ENCODE data around the gene TUFT1.
"Not testable (repeated sequence)": the region's sequence is repeated elsewhere in the genome, so short reads cannot be mapped to it uniquely, and the experiment has no call there.

The TUFT1 gene

GRCh38 chr1:151512801-151513625 lies 27.1 kb upstream of the TUFT1 start:
- FAIRE-seq, result no peak

GRCh38 chr1:151513626-151514121 lies 26.4 kb upstream of the TUFT1 start:
- no peak for FAIRE-seq

GRCh38 chr1:151514366-151514765 lies 25.7 kb upstream of the TUFT1 start:
- no peak for FAIRE-seq

GRCh38 chr1:151515265-151515664 lies 24.8 kb upstream of the TUFT1 start:
- no peak for FAIRE-seq

GRCh38 chr1:151516031-151516511 lies 24.0 kb upstream of the TUFT1 start:
- no peak for FAIRE-seq

- FAIRE-seq, result no peak
Observed at GRCh38 chr1:151518431-151518830, 21.7 kb upstream of the TUFT1 start.

GRCh38 chr1:151518936-151519335 lies 21.2 kb upstream of the TUFT1 start:
- FAIRE-seq, result no peak

- no peak for FAIRE-seq
Observed at GRCh38 chr1:151519667-151520066, 20.4 kb upstream of the TUFT1 start.

- FAIRE-seq, result no peak
Observed at GRCh38 chr1:151520359-151520758, 19.8 kb upstream of the TUFT1 start.

- not testable (repeated sequence) for FAIRE-seq
Observed at GRCh38 chr1:151522427-151522826, 17.7 kb upstream of the TUFT1 start.

GRCh38 chr1:151523326-151523725 lies 16.8 kb upstream of the TUFT1 start:
- FAIRE-seq, result no peak

GRCh38 chr1:151524736-151525135 lies 15.4 kb upstream of the TUFT1 start:
- no peak for FAIRE-seq

GRCh38 chr1:151526735-151527525 lies 13.2 kb upstream of the TUFT1 start:
- FAIRE-seq, result no peak

GRCh38 chr1:151529211-151529702 lies 10.9 kb upstream of the TUFT1 start:
- no peak for FAIRE-seq

- no peak for FAIRE-seq
Observed at GRCh38 chr1:151529781-151530180, 10.3 kb upstream of the TUFT1 start.

- no peak for FAIRE-seq
Observed at GRCh38 chr1:151530461-151530860, 9.6 kb upstream of the TUFT1 start.

GRCh38 chr1:151533870-151534269 lies 6.2 kb upstream of the TUFT1 start:
- no peak for FAIRE-seq

GRCh38 chr1:151534662-151535278 lies 5.3 kb upstream of the TUFT1 start:
- no peak for FAIRE-seq

- FAIRE-seq, result no peak
Observed at GRCh38 chr1:151535326-151536271, 4.5 kb upstream of the TUFT1 start.

- FAIRE-seq, result no peak
Observed at GRCh38 chr1:151536499-151536898, 3.6 kb upstream of the TUFT1 start.

GRCh38 chr1:151537112-151537511 lies 3.0 kb upstream of the TUFT1 start:
- no peak for FAIRE-seq
